MM.1S (cell line): Measurements from ENCODE around the gene INPP5J.

Experiments used
- DNase-seq: peaks from one replicate; pipeline ENCODE4 v3.0.0-alpha.2; 2015
- H2AFZ ChIP-seq: fragments of 300-600 bp; sonication (generic); 2 replicates; pipeline ENCODE4 v1.6.0; 2016; ENCODE audit warnings: antibody characterized with exemption, low read length
- H3F3A ChIP-seq: fragments of 300-600 bp; sonication (generic); 2 replicates; pipeline ENCODE4 v1.6.1; 2016; ENCODE audit warnings: mild to moderate bottlenecking, antibody characterized with exemption, low read length, moderate library complexity, mixed read lengths; ENCODE audit not compliant: insufficient read depth
- H3K27ac ChIP-seq: fragments of 300-600 bp; sonication (generic); 2 replicates; pipeline ENCODE4 v1.5.1; 2016; ENCODE audit warnings: mild to moderate bottlenecking, low read length
- H3K27me3 ChIP-seq: fragments of 300-600 bp; sonication (generic); replicated peaks from 2 replicates; pipeline ENCODE4 v1.6.0; 2016; ENCODE audit warnings: low read length; ENCODE audit not compliant: insufficient read depth
- H3K36me3 ChIP-seq: fragments of 300-600 bp; sonication (generic); replicated peaks from 2 replicates; pipeline ENCODE4 v1.6.1; 2016; ENCODE audit warnings: mild to moderate bottlenecking, low read length, mixed read lengths; ENCODE audit not compliant: insufficient read depth
- H3K4me1 ChIP-seq: fragments of 300-600 bp; sonication (generic); 2 replicates; pipeline ENCODE4 v1.6.1; 2016; ENCODE audit warnings: low read length, mixed read lengths
- H3K4me2 ChIP-seq: fragments of 300-600 bp; sonication (generic); 2 replicates; pipeline ENCODE4 v1.6.0; 2016; ENCODE audit warnings: low read depth, low read length
- H3K4me3 ChIP-seq: fragments of 300-600 bp; sonication (generic); 2 replicates; pipeline ENCODE4 v1.5.1; 2016; ENCODE audit warnings: low read length, mixed read lengths
- H3K79me2 ChIP-seq: fragments of 300-600 bp; sonication (generic); 2 replicates; pipeline ENCODE4 v1.6.1; 2016; ENCODE audit warnings: mixed run types, low read length, mixed read lengths
- H3K9ac ChIP-seq: fragments of 300-600 bp; sonication (generic); 2 replicates; pipeline ENCODE4 v1.6.1; 2016; ENCODE audit warnings: low read length, mixed read lengths
- H3K9me2 ChIP-seq: fragments of 300-600 bp; sonication (generic); replicated peaks from 2 replicates; pipeline ENCODE4 v1.6.1; 2016; ENCODE audit warnings: mild to moderate bottlenecking, low read length, mixed read lengths; ENCODE audit not compliant: insufficient read depth
- H3K9me3 ChIP-seq: fragments of 300-600 bp; sonication (generic); replicated peaks from 2 replicates; pipeline ENCODE4 v1.6.1; 2016; ENCODE audit warnings: mild to moderate bottlenecking, low read length, mixed read lengths; ENCODE audit not compliant: insufficient read depth
- H4K20me1 ChIP-seq: fragments of 300-600 bp; sonication (generic); 2 replicates; pipeline ENCODE4 v1.6.1; 2016; ENCODE audit warnings: mild to moderate bottlenecking, low read length, moderate library complexity, mixed read lengths; ENCODE audit not compliant: insufficient read depth
- EZH2 ChIP-seq: fragments of 300-600 bp; sonication (generic); optimal IDR thresholded peaks from 2 replicates; pipeline ENCODE3; 2017; ENCODE audit warnings: low read depth, mild to moderate bottlenecking, antibody characterized with exemption, low read length, mixed read lengths
- EZH2phosphoT487 ChIP-seq: fragments of 300-600 bp; sonication (generic); IDR thresholded peaks from 2 replicates; pipeline ENCODE4 v1.6.1; 2018; ENCODE audit warnings: antibody characterized with exemption, low read length
- TF ChIP-seq, protein P1 (sequence below): fragments of 300-600 bp; sonication (generic); IDR thresholded peaks from 2 replicates; pipeline ENCODE4 v1.5.1; 2016; ENCODE audit warnings: antibody characterized with exemption, low read length, mixed read lengths

The INPP5J gene

DNA sequence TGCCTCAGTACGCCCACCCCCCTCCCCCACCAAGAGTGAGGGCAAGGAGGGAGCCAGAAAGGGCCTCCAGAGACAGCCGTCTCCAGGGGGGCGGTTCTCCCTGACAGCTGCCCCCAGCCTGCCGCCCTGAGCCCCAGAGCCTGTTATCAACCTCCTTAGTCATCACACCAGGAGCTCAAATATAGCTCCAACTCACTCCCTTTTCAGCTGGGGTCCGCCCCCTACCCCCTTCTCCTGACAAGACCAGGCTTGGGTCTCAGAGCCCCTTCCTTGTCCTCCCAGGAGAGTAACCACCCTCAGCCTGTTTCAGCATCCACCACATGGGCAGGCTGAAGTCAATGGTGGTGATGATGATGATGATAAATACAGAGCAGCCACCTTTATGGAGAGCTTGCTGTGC lies 2.5 kb upstream of the INPP5J start:
- H3K27me3 ChIP-seq, result peaks cover 14% of the 10 kb centered on the region
- no peaks in the 10 kb centered on the region for H3K4me1 ChIP-seq
- TF ChIP-seq EZH2 (no peak), EZH2phosphoT487 (no peak)
- TF ChIP-seq, protein P1, sequence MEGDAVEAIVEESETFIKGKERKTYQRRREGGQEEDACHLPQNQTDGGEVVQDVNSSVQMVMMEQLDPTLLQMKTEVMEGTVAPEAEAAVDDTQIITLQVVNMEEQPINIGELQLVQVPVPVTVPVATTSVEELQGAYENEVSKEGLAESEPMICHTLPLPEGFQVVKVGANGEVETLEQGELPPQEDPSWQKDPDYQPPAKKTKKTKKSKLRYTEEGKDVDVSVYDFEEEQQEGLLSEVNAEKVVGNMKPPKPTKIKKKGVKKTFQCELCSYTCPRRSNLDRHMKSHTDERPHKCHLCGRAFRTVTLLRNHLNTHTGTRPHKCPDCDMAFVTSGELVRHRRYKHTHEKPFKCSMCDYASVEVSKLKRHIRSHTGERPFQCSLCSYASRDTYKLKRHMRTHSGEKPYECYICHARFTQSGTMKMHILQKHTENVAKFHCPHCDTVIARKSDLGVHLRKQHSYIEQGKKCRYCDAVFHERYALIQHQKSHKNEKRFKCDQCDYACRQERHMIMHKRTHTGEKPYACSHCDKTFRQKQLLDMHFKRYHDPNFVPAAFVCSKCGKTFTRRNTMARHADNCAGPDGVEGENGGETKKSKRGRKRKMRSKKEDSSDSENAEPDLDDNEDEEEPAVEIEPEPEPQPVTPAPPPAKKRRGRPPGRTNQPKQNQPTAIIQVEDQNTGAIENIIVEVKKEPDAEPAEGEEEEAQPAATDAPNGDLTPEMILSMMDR, result no peak
- no peaks in the 10 kb centered on the region for H3K9me3 ChIP-seq
- no peak overlapping the region for H3K4me3 ChIP-seq
- no peaks in the 10 kb centered on the region for H3K9me2 ChIP-seq
- no peak overlapping the region for H3K4me2 ChIP-seq
- no peak overlapping the region for H3K27ac ChIP-seq
- no peaks in the 10 kb centered on the region for H4K20me1 ChIP-seq
- DNase-seq, result no peak
- no peaks in the 10 kb centered on the region for H3F3A ChIP-seq
- no peak overlapping the region for H3K9ac ChIP-seq
- no peak overlapping the region for H2AFZ ChIP-seq
- H3K36me3 ChIP-seq, result no peaks in the 10 kb centered on the region
- no peaks in the 10 kb centered on the region for H3K79me2 ChIP-seq

DNA sequence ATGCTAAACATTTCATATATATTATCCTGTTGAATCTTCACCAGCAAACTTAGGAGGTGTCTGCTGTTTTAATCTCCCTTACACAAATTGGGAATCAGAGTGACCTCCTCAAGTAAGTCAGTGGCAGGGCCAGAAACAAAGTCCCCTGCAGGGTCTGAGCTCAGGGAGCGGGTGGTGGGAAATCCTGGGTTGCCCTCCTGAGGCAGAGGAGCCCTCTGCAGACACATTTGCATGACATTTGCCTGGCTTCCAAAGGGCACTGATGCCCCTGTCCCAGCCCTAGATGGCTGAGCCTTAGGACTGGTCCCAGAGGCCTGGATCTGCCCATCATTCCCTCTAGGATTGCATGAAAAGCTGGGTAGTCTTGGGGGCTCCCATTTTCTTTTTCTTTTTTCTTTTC lies 2.1 kb upstream of the INPP5J start:
- Histone ChIP-seq H3K4me1 (no peaks in the 10 kb centered on the region), H3K9ac (no peak overlapping the region), H3K27me3 (peaks cover 16% of the 10 kb centered on the region), H3K4me2 (no peak overlapping the region), H4K20me1 (no peaks in the 10 kb centered on the region), H3K79me2 (no peaks in the 10 kb centered on the region), H2AFZ (no peak overlapping the region), H3F3A (no peaks in the 10 kb centered on the region), H3K9me2 (no peaks in the 10 kb centered on the region), H3K36me3 (no peaks in the 10 kb centered on the region), H3K9me3 (no peaks in the 10 kb centered on the region), H3K4me3 (no peak overlapping the region), H3K27ac (no peak overlapping the region)
- DNase-seq, result no peak
- TF ChIP-seq EZH2 (no peak), EZH2phosphoT487 (no peak)
- TF ChIP-seq, protein P1, result no peak

DNA sequence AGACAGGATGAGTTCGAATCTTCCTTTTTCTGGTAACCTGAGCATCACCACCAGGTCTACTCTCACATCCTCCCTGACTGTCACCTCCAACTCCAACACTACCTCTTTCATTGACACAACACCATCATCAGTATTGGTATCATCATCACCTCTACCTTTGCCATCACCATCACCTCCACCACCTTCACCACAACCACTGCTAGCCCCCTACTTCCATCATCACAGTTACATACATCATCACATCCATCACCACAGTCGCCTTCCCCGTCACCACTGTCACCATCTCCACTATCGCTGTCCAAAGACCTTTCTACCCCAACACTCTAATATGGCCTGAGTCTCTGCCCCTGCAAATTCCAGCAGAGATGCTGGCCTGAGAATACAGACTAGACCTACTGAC lies 1.4 kb upstream of the INPP5J start:
- Histone ChIP-seq H3K4me2 (no peak overlapping the region), H2AFZ (no peak overlapping the region), H3K9me3 (no peaks in the 10 kb centered on the region), H3K9ac (no peak overlapping the region), H3K4me3 (no peak overlapping the region), H3K36me3 (no peaks in the 10 kb centered on the region), H3F3A (no peaks in the 10 kb centered on the region), H4K20me1 (no peaks in the 10 kb centered on the region), H3K27me3 (peaks cover 16% of the 10 kb centered on the region), H3K79me2 (no peaks in the 10 kb centered on the region), H3K9me2 (no peaks in the 10 kb centered on the region), H3K27ac (no peak overlapping the region), H3K4me1 (no peaks in the 10 kb centered on the region)
- TF ChIP-seq EZH2 (no peak), EZH2phosphoT487 (no peak)
- TF ChIP-seq, protein P1, result no peak
- no peak for DNase-seq
